Measurements from ENCODE around the gene ZNF430. TPM values are rescaled to one million over a fixed set of nuclear protein-coding genes. Genes with fewer than 3 reads are reported as not detected.

ZNF430 gene
- total RNA-seq, 1 donor = 9.9 TPM

DNA sequence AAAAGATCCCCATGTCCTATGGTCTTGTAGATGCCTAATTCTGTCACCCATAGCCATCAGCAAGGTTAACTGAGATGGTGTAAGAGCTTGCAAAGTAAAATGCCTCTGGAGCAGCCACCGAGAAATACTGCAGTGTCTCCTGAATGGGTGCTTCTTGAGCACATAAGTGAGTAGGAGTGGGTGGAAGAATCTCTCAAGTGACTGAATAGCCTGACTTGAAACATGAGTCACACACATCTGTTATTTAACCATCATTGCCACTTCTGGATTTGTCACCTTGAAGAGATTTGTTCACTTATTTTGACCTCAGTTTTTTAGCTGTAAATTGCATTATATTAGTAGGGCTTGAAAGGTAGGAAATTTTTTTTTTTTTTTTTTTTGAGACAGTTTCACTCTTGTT, 63.9 kb downstream of the ZNF430 start:
- TF ChIP-seq, protein P1, sequence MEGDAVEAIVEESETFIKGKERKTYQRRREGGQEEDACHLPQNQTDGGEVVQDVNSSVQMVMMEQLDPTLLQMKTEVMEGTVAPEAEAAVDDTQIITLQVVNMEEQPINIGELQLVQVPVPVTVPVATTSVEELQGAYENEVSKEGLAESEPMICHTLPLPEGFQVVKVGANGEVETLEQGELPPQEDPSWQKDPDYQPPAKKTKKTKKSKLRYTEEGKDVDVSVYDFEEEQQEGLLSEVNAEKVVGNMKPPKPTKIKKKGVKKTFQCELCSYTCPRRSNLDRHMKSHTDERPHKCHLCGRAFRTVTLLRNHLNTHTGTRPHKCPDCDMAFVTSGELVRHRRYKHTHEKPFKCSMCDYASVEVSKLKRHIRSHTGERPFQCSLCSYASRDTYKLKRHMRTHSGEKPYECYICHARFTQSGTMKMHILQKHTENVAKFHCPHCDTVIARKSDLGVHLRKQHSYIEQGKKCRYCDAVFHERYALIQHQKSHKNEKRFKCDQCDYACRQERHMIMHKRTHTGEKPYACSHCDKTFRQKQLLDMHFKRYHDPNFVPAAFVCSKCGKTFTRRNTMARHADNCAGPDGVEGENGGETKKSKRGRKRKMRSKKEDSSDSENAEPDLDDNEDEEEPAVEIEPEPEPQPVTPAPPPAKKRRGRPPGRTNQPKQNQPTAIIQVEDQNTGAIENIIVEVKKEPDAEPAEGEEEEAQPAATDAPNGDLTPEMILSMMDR (IDR thresholded peaks at IDR 0.05; ENCODE audit: insufficient read depth, low read length) = no peak
- DNase-seq (ENCODE audit: low read depth) = peak; percentile 5

DNA sequence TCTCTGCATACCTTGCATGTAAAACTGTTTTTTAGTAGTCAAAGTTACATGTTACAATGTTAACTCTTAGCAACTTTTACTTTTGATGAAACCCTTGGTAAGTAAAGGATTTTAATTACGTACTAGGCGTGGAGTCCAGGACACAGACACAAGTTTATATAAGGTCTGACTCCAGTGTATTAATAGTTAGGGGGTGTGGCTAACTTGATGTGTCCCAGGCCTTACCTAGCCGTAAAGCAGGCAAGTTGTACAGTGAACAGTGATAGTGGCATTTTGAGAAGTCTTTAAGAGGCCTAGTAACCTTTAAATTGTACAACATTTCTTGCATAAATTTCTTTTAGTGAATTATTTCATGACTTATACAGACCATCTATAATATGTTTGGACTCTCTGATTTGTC, 67.4 kb downstream of the ZNF430 start:
- no peak overlapping the region for H3K4me3 ChIP-seq (ENCODE audit: low read depth, low read length)
- DNase-seq (ENCODE audit: low read depth) = no peak
- TF ChIP-seq, protein P1 (IDR thresholded peaks at IDR 0.05; ENCODE audit: insufficient read depth, low read length) = no peak

More for the DNA sequence above, 63.9 kb downstream of the ZNF430 start:
- no peak overlapping the region for H3K4me3 ChIP-seq (ENCODE audit: low read depth, low read length)

DNA sequence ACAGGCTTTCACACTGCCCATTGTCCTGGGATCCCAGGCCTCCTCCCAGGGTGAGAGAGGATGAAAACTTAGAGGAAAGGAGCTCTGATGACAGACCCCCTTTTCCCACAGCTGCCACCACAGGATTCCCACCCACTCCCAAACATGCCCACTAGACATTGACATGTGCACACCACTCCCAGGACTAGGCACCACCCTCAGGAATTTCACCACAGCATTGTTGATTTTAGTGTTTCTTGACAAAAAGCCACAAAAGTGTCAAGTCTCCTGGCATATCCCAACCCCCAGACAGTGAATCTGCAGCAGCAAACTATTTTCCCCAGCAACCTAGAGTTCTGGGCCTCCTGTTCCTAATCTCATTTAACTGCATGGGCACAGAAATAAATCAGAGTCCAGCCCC, 71.7 kb downstream of the ZNF430 start:
- peak; percentile 20 for DNase-seq (ENCODE audit: low read depth)
- TF ChIP-seq, protein P1 (IDR thresholded peaks at IDR 0.05; ENCODE audit: insufficient read depth, low read length) = no peak
- no peak overlapping the region for H3K4me3 ChIP-seq (ENCODE audit: low read depth, low read length)

DNA sequence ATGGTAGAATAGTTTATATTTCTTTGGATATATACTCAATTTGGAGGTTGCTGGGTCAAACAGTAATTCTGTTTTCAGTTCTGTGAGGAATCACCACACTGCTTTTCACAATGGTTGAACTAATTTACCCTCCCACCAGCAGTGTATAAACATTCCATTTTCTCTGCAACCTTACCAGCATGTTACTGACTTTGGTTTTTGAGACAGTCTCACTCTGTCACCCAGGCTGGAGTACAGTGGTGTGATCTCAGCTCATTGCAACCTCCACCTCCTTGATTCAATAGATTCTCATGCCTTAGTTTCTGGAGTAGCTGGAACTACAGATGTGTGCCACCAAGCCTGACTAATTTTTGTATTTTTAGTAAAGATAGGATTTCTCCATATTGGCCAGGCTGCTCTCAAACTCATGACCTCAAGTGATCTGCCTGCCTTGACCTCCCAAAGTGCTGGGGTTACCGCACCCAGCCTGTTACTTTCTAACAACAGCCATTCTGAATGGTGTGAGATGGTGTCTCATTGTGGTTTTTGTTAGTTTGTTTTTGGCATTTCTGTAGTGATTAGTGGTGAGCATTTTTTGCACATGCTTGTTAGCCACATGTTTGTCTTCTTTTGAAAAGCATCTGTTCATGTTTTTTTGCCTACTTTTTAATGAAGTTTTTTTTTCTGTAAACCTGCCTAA, 74.0 kb downstream of the ZNF430 start:
- H3K4me3 ChIP-seq (ENCODE audit: low read depth, low read length) = no peak overlapping the region
- TF ChIP-seq, protein P1 (IDR thresholded peaks at IDR 0.05; ENCODE audit: insufficient read depth, low read length) = no peak
- no peak for DNase-seq (ENCODE audit: low read depth)

DNA sequence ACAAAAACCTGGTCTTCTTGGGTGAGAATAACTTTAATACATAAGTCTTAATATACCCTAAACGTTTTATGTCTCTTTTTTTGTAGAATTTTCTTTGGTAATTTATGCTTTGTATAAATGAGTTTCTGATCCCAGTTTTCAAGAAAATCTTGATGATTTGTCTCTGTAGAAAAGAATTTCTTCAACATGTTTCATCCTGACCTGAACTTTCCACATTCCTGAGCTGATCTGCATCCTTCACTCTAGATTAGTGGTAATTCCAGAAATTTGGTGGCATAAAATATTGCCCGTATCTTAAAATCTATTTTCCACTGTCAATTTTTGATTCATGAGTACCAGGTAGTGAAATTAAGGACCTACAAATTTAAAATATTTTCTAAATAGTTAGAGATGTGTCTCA, 77.8 kb downstream of the ZNF430 start:
- no peak overlapping the region for H3K4me3 ChIP-seq (ENCODE audit: low read depth, low read length)
- DNase-seq (ENCODE audit: low read depth) = no peak
- TF ChIP-seq, protein P1 (IDR thresholded peaks at IDR 0.05; ENCODE audit: insufficient read depth, low read length) = no peak

DNA sequence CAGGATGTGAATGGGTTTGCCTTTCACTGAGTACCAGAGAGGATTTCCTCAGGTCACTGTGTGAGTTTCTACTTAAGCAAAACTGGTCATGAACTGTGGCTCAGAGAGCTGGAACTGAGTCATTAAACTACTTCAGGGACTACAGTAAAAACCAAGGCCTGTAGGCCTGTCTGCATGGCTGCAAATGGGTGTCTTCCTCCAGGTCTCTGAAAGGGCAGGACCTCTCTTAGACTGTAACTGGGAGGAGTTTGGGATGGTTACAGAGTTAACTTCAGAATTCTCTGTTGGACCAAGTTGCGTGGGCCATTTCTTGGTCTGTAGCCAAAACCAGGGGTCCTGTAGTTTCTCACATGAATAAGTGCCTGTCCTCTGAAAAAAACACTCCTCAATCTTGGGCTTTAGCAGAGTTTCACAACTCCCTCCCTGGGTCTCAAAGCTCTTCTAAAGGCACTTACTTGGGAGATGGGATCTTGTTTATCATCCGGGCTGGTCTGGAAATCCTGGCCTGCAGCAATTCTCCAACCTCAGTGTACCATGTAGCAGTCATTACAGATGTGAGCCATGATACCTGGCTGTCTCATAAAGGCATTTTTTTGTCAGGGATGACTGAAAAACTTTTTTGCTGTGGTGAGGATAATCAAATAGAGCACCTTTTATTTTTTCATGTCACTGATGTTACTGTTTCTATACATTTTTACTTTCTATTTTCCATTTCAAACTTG, 81.2 kb downstream of the ZNF430 start:
- TF ChIP-seq, protein P1 (IDR thresholded peaks at IDR 0.05; ENCODE audit: insufficient read depth, low read length) = no peak
- H3K4me3 ChIP-seq (ENCODE audit: low read depth, low read length) = no peak overlapping the region
- DNase-seq (ENCODE audit: low read depth) = no peak

Data from fibroblast of the aortic adventitia (primary cell).